GM19023 (cell line): Measurements from ENCODE around the gene ATXN2.
"Not testable (repeated sequence)": the region's sequence is repeated elsewhere in the genome, so short reads cannot be mapped to it uniquely, and the experiment has no call there.

Experiments
- ATAC-seq: cut with Tn5 transposase; IDR thresholded peaks from one replicate; pipeline ENCODE4 v1.9.1; 2021; ENCODE audit warnings: mild to moderate bottlenecking, moderate library complexity; ENCODE audit not compliant: unreplicated experiment

ATXN2 gene

DNA sequence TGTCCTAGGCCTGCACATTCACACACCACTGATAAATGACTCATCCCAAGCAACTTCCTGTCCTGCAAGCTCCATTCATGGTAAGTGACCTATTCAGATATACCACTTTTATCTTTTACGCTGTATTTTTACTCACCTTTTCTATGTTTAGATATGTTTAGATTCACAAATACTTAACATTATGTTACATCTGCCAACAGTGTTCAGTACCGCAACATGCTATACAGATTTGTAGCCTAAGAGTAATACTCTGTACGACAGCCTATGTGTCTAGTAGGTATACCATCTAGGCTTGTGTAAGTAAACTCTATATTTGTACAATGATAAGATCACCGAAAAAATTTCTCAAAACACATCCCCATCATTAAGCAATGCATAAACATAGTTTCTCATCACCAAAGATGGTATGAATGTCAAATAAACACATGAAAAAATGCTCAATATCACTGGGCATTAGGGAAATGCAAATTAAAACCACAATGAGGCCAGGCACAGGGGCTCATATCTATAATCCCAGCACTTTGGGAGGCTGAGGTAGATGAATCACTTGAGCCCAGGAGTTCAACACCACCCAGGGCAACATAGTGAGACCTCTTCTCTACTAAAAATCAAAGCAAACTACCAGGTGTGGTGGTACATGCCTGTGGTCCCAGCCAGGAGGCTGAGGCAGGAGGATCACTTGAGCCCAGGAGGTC is 20.7 kb downstream of the ATXN2 start:
- no peak for ATAC-seq

DNA sequence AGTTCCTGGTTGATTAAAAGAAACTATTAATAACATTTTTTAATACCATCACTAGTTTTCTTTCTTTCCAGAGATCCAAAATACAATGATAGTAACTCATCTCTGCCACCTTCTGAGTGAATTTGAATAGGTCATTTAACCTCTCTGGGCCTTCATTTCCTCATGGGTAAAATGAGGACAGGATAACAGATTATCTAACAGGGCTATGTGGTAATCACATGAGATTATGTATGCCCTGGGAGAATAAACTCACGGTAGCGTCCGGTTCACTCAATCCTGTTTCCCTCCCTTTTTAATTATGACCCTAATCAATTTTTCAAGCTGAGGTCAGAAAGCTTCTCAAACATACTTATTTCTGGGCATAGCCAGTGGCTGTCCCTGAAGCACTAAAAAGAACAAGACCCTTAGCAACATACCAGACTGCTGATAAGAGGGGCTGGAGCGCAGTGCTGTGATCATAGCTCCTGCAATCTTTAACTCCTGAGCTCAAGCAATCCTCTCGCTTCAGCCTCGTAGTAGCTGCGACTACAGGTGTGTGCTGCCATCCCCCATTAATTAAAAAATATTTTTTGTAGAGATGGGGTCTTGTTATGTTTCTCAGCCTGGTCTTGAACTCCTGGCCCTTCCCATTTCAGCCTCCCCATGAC is 24.2 kb downstream of the ATXN2 start:
- no peak for ATAC-seq

DNA sequence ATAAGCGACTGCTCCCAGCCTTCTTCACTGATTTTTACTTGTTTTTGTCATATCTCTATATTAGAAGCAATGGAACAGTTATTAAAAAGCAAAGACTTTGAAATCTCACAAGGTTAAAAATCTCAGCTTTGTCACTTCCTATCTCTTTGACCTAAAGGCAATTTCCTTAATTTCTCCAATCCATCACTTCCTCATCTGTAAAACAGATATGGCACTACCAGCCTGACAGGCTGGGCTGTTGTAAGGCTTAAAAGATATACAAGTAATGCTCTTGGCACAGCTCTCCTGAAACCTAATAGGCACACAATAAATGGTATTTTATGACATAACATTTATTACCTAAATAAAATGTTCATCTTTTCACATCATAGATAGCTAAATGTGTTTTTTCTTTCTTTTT is 25.6 kb downstream of the ATXN2 start:
- no peak for ATAC-seq

DNA sequence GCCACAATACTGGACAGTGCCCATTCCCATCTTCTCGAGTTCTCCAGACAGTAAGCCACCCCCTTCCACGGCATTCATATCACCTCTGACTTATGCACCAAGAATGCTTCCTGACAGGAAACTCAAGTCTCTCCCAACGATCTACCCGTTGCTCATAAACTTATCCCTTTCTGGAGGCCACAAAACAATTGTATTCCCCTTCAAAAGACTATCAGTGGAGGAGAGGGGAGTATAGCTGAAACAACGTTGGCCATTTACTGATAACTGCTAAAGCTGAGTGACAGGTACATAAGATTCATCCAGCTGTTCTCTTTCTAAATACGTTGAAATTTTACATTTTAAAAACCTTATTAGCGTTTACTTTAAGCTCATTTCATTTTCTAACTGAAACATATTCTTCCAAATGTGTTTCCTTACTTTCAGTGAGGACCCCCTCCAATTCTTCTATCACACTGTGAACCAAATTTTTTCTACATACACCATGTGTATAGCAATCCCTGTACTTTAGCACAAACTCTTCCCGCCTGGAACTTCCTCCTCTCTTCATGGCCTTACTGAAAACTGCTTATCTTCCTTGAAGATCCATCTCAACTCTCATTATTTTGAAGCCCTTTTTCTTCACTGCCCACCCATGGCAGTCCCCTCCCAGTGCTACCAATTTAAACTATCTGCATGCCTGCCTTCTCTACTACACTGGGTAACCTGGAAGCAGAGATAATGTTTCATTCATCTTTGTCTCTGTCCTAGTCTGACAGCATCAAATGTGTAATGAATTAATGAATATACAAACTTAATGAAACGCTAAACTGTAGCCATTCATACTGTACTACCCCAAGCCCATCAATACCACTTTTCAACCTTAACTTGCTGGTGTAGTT is 28.8 kb downstream of the ATXN2 start:
- ATAC-seq, result no peak

DNA sequence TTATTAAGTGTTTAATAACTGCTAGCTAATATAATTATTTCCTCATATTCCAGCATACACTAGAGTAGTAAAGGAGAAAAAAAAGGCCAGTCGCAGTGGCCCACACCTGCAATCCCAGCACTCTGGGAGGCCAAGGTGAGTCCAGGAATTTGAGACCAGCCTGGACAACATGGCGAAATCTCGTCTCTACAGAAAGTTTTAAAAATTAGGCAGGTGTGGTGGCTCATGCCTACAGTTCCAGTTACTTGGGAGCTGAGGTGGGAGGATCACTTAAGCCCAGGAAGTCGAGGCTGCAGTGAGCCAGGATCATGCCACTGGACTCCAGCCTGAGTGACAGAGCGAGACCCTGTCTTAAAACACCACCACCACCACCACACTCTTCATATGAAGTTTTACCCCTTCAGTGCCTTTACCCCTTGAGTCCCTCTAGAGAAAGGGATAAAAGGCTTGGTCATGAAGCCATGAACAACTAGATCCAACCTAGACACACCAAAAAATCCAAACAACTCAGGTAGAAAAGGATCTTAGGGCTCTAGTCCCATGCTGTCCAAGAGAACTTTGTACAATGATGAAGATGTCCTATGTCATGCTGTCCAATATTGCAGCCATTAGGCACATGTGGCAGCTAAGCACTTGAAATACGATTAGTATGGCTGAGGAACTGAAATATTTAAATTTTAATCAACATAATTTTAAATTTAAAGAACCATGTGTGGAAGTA is 29.6 kb downstream of the ATXN2 start:
- no peak for ATAC-seq

DNA sequence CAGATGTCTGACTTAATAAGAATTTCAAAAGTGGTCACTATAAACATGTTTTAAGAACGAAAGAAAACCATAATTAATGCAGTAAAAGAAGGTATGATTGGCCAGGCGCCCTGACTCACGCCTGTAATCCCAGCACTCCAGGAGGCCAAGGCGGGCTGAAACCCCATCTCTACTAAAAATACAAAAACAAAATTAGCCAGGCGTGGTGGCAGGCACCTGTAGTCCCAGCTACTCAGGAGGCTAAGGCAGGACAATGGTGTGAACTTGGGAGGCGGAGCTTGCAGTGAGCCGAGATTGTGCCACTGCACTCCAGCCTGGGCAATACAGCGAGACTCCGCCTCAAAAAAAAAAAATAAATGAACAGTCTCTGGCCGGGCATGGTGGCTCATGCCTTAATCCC is 38.3 kb downstream of the ATXN2 start:
- ATAC-seq, result not testable (repeated sequence)

DNA sequence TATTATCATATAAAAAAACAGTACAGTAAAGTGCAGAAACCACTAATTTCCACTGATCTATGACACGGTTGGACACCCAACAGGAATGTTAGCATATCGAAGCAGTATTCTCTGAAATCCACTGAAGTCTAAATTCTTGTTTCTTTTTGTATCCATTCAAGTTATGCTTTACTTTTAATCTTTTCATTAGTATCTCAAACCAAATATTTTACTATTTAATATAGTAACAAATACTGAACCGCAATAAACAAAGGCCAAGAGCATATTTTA is 41.1 kb downstream of the ATXN2 start:
- no peak for ATAC-seq

DNA sequence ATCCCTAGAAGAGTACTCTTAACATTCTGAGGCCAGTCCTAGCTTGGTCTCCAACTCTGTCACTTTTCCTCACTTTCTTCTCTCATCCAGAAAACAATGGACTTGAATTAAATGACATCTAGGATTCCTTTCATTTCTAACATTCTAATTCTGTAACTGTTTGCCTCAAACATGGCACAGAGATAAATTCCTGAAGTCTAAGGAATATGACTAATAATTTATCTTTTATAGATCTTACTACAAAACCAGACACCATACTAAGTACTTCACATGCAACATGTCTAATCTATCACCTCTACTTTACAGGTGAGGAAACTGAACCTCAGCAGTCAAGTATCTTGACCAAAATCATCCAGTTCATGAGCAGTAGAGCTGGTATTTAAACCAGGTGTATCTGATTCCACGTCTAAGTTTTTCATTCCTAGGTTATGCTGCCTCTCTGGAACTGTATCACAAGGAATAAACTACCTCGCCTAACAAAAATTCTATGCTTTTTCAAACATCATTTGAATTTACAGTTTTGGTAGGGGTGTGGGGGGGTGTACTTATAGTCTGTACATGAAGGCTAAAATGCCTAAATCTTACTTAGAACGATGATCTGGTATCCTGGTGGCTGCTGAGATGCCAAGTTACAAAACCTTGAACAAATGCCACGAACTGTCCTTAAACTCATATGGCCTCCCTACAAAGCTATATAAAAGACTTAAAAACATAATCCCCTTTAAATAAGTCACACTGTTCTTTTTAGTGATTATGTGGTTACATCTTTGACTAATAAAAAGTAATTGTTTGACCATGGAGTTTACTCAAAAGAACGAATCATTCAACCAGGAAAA is 41.6 kb downstream of the ATXN2 start:
- no peak for ATAC-seq

DNA sequence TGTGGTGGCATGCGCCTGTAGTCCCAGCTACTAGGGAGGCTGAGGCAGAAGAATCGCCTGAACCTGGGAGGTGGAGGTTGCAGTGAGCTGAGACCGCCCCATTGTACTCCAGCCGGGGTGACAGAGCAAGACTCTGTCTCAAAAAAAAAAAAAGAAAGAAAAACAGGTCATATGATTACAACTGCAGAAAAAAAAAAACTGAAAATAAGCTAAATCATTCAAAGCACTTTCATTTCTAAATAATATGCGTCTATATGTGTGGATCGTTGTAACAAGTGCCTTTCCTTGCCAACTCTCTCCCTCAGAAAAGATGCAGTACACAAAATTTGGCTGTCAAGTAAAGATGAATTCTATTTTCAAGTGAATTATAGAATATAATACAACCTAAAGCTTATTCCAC is 42.4 kb downstream of the ATXN2 start:
- ATAC-seq, result no peak

DNA sequence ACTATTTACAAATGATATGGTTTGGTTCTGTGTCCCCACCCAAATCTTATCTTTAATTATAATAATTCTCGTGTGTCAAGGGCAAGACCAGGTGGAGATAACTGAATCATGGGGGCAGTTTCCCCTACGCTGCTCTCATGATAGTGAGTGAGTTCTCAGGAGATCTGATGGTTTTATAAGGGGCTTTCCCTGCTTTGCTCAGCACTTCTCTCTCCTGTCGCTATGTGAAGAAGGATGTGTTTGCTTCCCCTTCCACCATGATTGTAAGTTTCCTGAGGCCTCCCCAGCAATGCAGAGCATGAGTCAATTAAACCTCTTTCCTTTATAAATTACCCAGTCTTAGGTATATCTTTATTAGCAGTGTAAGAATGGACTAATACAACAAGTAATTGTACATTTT is 43.8 kb downstream of the ATXN2 start:
- ATAC-seq, result not testable (repeated sequence)

DNA sequence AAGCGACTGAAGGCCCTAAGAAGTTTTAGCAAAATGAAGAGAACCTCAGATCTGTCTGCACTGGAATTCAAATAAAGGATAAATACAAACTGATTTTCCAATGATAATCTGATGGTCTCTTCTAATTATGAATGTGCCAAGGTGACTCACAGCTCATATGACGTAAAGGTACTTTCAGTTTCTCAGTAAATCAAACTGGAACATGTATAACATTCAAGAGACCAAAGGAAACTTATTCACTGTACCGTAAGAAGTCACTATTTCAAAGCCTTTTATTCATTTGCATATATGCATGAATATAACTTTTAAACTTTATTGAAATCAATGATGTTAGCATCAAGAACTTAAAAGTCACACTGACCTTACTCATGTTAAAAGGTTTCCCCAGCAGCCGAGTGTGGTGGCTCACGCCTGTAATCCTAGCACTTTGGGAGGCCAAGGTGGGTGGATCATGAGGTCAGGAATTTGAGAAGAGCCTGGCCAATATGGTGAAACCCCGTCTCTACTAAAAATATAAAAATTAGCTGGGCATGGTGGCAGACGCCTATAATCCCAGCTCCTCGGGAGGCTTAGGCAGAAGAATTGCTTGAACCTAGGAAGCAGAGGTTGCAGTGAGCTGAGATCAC is 52.2 kb downstream of the ATXN2 start:
- ATAC-seq, result no peak

DNA sequence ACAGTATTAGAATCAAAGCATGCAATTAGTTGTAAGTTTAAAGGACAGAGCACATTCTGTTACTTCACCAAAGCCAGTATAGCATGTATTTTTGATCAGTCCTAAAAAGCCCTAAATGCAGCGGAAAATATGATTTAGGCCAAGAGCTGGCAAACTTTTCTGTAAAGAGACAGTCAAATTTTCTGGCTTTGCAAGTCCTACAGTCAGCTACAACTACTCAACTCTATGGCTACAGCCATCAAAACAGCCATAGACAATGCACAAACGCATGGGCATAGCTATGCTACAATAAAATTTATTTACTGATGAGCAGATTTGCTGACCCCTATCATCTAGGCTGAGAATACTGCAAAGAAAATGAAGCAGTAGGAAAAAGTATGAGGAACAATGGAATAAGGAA is 52.9 kb downstream of the ATXN2 start:
- no peak for ATAC-seq

DNA sequence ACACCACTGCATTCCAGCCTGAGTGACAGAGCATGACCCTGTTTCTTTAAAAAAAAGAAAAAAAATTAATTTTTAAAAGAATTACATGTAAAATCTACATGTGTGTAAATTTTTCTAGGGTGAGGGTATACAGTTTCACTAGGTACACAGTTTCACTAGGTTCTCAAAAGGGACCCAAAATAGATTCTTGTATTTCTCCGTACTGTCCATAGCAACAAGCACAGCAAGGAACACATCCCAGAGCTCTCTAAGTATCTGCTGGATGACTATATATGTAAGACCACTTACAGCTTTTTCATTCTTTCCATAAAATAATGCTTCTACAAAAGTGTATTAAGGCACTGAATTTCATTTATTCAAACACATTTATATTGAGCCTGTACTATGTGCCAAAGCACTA is 55.1 kb downstream of the ATXN2 start:
- no peak for ATAC-seq

DNA sequence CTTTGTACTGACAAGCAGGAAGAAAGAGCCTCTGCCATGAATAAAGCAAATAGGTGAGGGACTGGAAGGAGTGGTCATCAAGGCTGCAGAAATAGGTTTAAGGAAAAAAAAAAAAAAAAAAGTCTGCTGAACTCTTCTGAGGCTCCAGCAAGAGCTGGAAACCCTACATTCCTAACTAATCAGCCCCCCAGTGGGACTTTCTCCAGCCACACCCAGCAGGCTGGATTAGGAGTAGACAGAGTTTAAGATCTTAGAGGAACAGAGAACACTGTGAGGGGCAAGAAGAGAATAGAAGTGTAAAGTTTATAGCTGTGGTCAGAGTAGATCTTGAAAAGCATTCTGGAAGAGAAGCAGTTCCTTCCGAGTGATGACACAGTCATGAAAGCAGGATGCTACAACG is 66.4 kb downstream of the ATXN2 start:
- ATAC-seq, result no peak

DNA sequence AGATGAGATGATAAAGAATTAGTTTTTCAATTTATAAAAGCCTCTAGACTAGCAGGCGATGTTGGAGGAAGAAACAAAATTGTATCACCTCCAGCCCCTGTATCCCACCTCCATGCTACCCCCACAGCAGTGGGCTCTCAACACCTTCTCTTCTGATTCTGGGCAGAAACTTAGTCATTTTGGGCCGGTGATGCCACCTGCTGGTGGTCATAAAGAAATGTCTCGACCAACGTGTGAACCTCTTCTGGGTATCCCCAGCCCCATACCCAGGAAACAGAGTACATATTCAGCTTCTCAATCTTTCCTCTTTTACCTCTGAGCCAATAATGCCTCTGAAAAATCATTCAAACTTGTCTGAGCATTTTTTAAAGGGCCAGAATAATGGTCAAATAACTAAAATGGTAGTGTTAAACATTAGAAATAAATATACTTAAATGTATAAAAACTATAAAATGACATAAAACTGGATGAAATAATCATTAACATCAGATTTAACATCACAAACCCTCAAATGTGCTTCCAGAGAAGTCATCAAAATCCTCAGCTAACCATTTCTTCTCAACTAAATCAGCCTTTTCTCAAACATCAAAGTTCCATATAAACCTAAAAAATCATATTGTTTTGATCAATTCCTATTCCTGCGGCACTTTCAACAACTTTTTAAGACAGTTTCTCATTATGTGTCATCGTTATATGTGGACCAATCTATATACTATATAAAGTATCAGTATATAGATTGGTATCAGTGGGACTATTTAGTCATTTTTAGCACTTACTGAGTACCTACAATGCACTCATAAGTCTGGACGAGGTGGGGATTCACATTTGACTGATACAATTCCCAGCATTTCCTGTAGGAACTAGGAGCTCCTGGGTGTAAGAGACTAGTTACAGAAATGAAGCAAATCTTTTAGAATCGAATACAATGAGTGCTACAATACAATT is 69.4 kb downstream of the ATXN2 start:
- ATAC-seq, result no peak

DNA sequence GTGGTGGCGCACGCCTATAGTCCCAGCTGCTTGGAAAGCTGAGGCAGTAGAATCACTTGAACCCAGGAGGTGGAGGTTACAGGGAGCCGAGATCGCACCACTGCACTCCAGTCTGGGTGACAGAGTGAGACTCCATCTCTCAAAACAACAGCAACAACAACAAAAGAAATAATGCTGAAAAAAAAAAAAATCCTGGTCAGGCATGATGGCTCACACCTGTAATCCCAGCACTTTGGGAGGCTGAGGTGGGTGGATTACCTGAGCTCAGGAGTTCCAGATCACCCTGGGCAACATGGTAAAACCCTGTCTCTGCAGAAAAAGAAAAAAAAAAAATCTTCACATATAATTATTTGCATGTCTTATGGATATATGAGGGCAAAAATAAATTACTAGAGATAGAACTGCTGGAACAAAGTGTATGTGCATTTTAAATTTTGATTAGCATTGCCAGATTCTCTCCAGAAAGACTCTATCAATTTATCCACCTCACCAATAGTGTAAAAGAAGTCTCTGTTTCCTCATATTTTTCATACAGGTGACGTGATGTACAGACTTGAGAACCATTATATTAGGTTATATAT is 75.4 kb downstream of the ATXN2 start:
- no peak for ATAC-seq

DNA sequence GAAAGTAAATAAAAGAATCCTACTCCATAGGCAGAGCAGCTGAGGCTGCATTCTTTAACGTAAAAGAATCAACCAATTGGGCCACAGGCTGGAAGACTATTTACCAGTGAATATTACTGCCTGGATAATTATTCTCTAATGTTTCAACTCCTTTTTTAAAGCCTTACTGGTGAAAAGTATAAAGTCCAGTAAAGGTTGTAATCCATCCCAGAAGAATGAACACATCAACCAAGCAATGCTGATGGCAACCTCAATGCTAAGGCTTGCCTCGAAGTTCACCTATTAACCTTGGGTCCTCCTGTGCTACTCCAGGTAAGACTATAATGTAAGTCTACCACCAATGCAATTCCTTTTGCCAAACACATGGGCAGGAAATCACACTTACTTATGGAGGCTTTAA is 77.3 kb downstream of the ATXN2 start:
- ATAC-seq, result no peak

DNA sequence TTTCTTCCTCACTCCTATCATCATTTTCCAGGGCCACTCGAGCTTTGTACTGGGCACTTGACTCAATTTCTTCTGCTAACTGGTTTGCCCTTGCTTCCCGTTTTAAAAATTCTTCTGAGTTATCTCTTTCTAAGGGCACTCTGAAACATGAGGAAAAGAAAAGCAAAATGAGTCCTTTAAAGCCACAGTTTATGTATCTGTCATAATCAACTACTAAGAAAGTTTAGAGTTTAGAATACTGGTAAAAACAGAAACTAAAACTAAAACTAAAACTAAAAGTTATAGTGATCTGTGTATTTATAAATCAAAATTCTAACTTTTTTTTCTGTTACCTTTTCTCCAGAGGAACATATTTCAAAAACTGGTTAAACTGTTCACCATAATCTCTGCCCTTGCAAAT is 79.2 kb downstream of the ATXN2 start:
- no peak for ATAC-seq

DNA sequence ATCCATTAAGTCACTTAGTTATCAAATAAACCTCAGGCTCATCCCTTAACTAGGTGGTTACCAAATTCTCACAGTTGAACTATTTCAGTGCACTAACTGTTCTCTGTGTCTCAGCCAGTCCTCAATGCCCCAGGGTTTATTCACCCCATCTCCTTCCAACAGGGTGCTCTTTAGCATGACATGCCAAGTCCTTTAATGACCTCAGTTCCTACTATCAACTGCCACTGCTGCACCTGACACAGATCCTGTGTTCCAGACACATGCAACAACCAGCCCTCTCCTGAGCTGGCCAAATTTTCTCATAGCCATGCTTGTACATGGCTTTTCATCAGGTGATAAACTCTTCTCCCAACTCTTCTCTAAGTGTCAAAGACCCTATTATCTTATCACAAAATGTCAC is 80.0 kb downstream of the ATXN2 start:
- no peak for ATAC-seq
